ENCODE results near the gene SMC4.

GRCh38 chr3:160440687-160441086 is 41.2 kb downstream of the SMC4 start:
- no peak for TF ChIP-seq CTCF (IDR thresholded peaks at IDR 0.05)
- TF ChIP-seq POLR2A (IDR thresholded peaks at IDR 0.05) = no peak
